NB4 (cell line): Measurements from ENCODE around the gene DMAC2L.

Experiments
- CTCF ChIP-seq: IDR thresholded peaks from one replicate; pipeline ENCODE4 v1.5.1; 2012; ENCODE audit warnings: low read depth, low read length
- MAX ChIP-seq: IDR thresholded peaks from 2 replicates; pipeline ENCODE4 v1.6.1; 2011; ENCODE audit warnings: low read depth, low read length
- POLR2A ChIP-seq: IDR thresholded peaks from 2 replicates; pipeline ENCODE4 v1.6.1; 2011; ENCODE audit warnings: mild to moderate bottlenecking; ENCODE audit not compliant: insufficient read length; ENCODE audit errors: extremely low read depth

- TF ChIP-seq CTCF (no peak), MAX (no peak), POLR2A (no peak)
Observed at GRCh38 chr14:50343434-50343833, 31.3 kb downstream of the DMAC2L start.
